A673 (cell line): ENCODE measurements around the gene MAP3K10. TPM values are rescaled to one million over a fixed set of nuclear protein-coding genes. Genes with fewer than 3 reads are reported as not detected.

Experiments
- BruUV-seq: library from RNA; stranded (reverse); fragments of 400-500 nt; replicated peaks from 2 replicates; lab custom pipeline; 2021; lab: Mats Ljungman, UMichigan
- CTCF ChIA-PET: fragments of 300-600 bp; sonication (Branson Sonifier 250); formaldehyde crosslinking; loops from one replicate; lab custom pipeline; 2022; ENCODE audit warnings: antibody characterized with exemption; lab: Charles Lee
- POLR2A ChIA-PET: fragments of 300-600 bp; sonication (Branson Sonifier 250); formaldehyde crosslinking; loops from one replicate; lab custom pipeline; 2022; ENCODE audit warnings: antibody characterized with exemption; ENCODE audit not compliant: low non-redundant PET; lab: Charles Lee
- DNase-seq: peaks from one replicate; pipeline ENCODE4 v3.0.0-alpha.2; 2015; ENCODE audit warnings: low spot score
- H3K27ac ChIP-seq: fragments of 200-600 bp; sonication (generic); 2 replicates; pipeline ENCODE4 v1.5.1; 2016; ENCODE audit warnings: mixed run types, low read depth, mild to moderate bottlenecking, mixed read lengths, antibody characterized with exemption, low read length; ENCODE audit not compliant: poor library complexity, severe bottlenecking
- H3K27me3 ChIP-seq: fragments of 200-600 bp; sonication (generic); replicated peaks from 2 replicates; pipeline ENCODE4 v1.6.1; 2017; ENCODE audit warnings: mixed run types, low read depth, mild to moderate bottlenecking, mixed read lengths, antibody characterized with exemption, low read length; ENCODE audit not compliant: insufficient read depth, poor library complexity
- H3K36me3 ChIP-seq: fragments of 200-600 bp; sonication (generic); 2 replicates; pipeline ENCODE4 v1.6.1; 2016; ENCODE audit warnings: mixed run types, mild to moderate bottlenecking, mixed read lengths, antibody characterized with exemption, low read length; ENCODE audit not compliant: insufficient read depth, poor library complexity, severe bottlenecking
- H3K4me1 ChIP-seq: fragments of 200-600 bp; sonication (generic); 2 replicates; pipeline ENCODE4 v1.6.1; 2017; ENCODE audit warnings: mixed run types, mild to moderate bottlenecking, mixed read lengths, antibody characterized with exemption, low read length; ENCODE audit not compliant: insufficient read depth, poor library complexity, severe bottlenecking
- H3K4me3 ChIP-seq: fragments of 200-600 bp; sonication (generic); 2 replicates; pipeline ENCODE4 v1.5.1; 2016; ENCODE audit warnings: low read depth, mixed run types, mild to moderate bottlenecking, mixed read lengths, low read length; ENCODE audit not compliant: poor library complexity, severe bottlenecking
- H3K9me3 ChIP-seq: fragments of 200-600 bp; sonication (generic); 2 replicates; pipeline ENCODE4 v1.6.1; 2016; ENCODE audit warnings: mixed run types, low read depth, mild to moderate bottlenecking, mixed read lengths, antibody characterized with exemption, low read length; ENCODE audit not compliant: poor library complexity, severe bottlenecking
- CTCF ChIP-seq: fragments of 300-800, 200-600 bp; sonication (generic); conservative IDR thresholded peaks from 2 replicates; pipeline ENCODE4 v1.5.1; 2017; ENCODE audit warnings: low read depth, mild to moderate bottlenecking, antibody characterized with exemption, low read length, moderate library complexity, mixed read lengths
- EZH2 ChIP-seq: fragments of 200-600 bp; sonication (generic); IDR thresholded peaks from 2 replicates; pipeline ENCODE4 v1.6.1; 2017; ENCODE audit warnings: borderline replicate concordance, low read depth, mild to moderate bottlenecking, mixed read lengths, antibody characterized with exemption, low read length; ENCODE audit not compliant: poor library complexity, severe bottlenecking
- intact Hi-C: fragments of 100-400 bp; cut with micrococcal nuclease; formaldehyde crosslinking; loops from one replicate; pipeline ENCODE4 v1.10.0; 2022; ENCODE audit not compliant: unreplicated experiment
- total RNA-seq: library from RNA; stranded (reverse); gene quantifications from 2 replicates; pipeline ENCODE4 v1.2.3, GENCODE V29; 2021

Gene MAP3K10
- total RNA-seq, 1 experiment from 2014 or later, result 17.8 TPM

- Histone ChIP-seq H3K36me3 (peaks cover 6% of the 10 kb centered on the region), H3K9me3 (no peaks in the 10 kb centered on the region), H3K27ac (no peak overlapping the region), H3K27me3 (no peaks in the 10 kb centered on the region), H3K4me3 (no peak overlapping the region), H3K4me1 (peaks cover 8% of the 10 kb centered on the region)
- no TSS peak for BruUV-seq
- intact Hi-C loops, result no loop called here
- ChIA-PET POLR2A (no interaction called here), CTCF (no interaction called here)
- no peak for DNase-seq
- TF ChIP-seq CTCF, result no peak
- TF ChIP-seq EZH2, result no peak
Observed at GRCh38 chr19:40247178-40247577, 56.0 kb downstream of the MAP3K10 start.

- H3K4me3 ChIP-seq, result no peak overlapping the region
- BruUV-seq, result no TSS peak
- peak overlapping the region; percentile 10 for H3K27ac ChIP-seq
- no peak for TF ChIP-seq EZH2
- no peak for TF ChIP-seq CTCF
- CTCF ChIA-PET, result no interaction called here
- peaks cover 8% of the 10 kb centered on the region for H3K4me1 ChIP-seq
- H3K27me3 ChIP-seq, result no peaks in the 10 kb centered on the region
- POLR2A ChIA-PET, result interaction anchor here (0.7 kb wide), 1 partner anchor 118 kb away, joined by 3 read pairs; no protein-coding TSS in a partner anchor
- H3K9me3 ChIP-seq, result no peaks in the 10 kb centered on the region
- intact Hi-C loops, result no loop called here
- DNase-seq, result no peak
- peaks cover 3% of the 10 kb centered on the region for H3K36me3 ChIP-seq
Observed at GRCh38 chr19:40247735-40248262, 56.6 kb downstream of the MAP3K10 start.

- no peak overlapping the region for H3K27ac ChIP-seq
- DNase-seq, result no peak
- BruUV-seq, result no TSS peak
- H3K4me3 ChIP-seq, result no peak overlapping the region
- ChIA-PET CTCF (no interaction called here), POLR2A (no interaction called here)
- peaks cover 8% of the 10 kb centered on the region for H3K4me1 ChIP-seq
- no peaks in the 10 kb centered on the region for H3K9me3 ChIP-seq
- H3K36me3 ChIP-seq, result peaks cover 11% of the 10 kb centered on the region
- TF ChIP-seq CTCF, result no peak
- no peak for TF ChIP-seq EZH2
- H3K27me3 ChIP-seq, result no peaks in the 10 kb centered on the region
- intact Hi-C loops, result no loop called here
Observed at GRCh38 chr19:40249201-40249600, 58.0 kb downstream of the MAP3K10 start.
